GM12891 (cell line): ENCODE data around the gene KCNA3.

ENCODE experiments used
- POLR2A ChIP-seq: IDR thresholded peaks from 2 replicates; pipeline ENCODE4 v1.6.1; 2011; ENCODE audit warnings: low read depth, low read length, control low read depth
- POLR2AphosphoS5 ChIP-seq: IDR thresholded peaks from 2 replicates; pipeline ENCODE4 v1.6.1; 2011; ENCODE audit warnings: low read depth, low read length, control low read depth

DNA sequence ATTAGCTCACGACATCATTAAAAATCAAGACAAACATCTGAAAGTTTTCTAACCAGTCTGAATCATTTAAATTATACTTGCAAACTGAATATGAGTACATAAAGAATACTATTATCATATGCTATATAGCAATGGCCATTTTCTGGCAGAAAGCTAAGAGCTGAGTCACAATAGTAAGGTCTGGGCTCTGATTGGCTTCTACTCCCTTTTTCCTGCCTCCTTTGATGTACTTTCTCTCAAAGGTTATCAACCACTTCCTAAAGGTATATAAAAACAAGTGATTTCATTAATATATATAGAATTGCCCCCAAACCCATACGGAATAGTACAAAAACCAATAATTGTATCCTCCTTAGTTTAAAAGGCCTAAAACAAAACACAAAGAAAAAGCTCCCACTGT lies 7.0 kb downstream of the KCNA3 start:
- TF ChIP-seq POLR2A (no peak), POLR2AphosphoS5 (no peak)
